GM12864 (cell line): Measurements from ENCODE around the gene KRT3.
"Not testable (repeated sequence)": the region's sequence is repeated elsewhere in the genome, so short reads cannot be mapped to it uniquely, and the experiment has no call there.

Experiments
- DNase-seq: peaks from one replicate; pipeline ENCODE4 v3.0.0-alpha.2; 2011; ENCODE audit warnings: low read depth
- H3K4me3 ChIP-seq: 2 replicates; pipeline ENCODE4 v1.5.1; 2011; ENCODE audit warnings: mild to moderate bottlenecking, low read depth, low read length, control low read depth
- TF ChIP-seq, protein P1 (sequence below): IDR thresholded peaks from 2 replicates; pipeline ENCODE4 v1.5.1; 2011; ENCODE audit warnings: low read depth, mild to moderate bottlenecking, moderate library complexity, low read length, control low read depth, inconsistent platforms; ENCODE audit errors: missing control alignments

KRT3 gene

DNA sequence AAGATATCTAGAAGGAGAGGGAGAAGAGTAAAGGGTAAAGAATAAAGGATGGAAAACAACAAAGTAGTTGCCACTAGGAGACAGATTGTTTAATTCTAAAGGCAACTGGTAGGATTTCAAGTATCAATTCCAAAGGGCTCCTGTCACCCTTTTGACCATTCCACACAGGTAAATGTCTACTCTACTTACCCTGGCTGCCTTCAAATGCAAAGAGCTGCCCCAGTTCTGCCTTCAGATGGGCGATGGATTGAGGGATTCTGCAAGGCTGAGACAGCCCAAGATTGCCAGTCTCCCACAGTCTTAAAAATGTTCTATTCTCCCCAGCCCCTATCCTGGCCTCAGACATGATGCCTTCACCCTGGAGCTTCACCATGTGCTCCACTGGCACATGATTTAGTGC lies 30.2 kb downstream of the KRT3 start:
- DNase-seq: no peak
- no peak overlapping the region for H3K4me3 ChIP-seq
- TF ChIP-seq, protein P1, sequence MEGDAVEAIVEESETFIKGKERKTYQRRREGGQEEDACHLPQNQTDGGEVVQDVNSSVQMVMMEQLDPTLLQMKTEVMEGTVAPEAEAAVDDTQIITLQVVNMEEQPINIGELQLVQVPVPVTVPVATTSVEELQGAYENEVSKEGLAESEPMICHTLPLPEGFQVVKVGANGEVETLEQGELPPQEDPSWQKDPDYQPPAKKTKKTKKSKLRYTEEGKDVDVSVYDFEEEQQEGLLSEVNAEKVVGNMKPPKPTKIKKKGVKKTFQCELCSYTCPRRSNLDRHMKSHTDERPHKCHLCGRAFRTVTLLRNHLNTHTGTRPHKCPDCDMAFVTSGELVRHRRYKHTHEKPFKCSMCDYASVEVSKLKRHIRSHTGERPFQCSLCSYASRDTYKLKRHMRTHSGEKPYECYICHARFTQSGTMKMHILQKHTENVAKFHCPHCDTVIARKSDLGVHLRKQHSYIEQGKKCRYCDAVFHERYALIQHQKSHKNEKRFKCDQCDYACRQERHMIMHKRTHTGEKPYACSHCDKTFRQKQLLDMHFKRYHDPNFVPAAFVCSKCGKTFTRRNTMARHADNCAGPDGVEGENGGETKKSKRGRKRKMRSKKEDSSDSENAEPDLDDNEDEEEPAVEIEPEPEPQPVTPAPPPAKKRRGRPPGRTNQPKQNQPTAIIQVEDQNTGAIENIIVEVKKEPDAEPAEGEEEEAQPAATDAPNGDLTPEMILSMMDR: no peak

DNA sequence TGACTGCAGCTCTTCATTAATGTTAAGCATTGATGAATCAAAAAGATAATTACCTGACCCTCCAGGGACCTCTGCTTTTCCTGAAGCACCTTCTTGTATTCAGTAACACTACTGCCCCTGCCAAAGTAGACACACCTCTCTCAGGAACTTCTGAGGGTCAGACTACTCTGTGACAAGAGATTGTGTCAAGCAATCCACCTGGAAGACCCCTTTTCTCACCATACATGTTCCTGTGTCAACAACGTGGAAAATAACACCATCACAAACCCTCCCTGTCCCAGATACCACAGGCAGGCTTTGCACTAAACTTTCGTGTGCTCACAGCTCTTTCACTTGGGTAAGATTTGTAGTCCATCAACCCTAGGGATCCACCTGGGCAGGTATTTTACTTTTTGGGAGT lies 31.9 kb downstream of the KRT3 start:
- TF ChIP-seq, protein P1: no peak
- no peak for DNase-seq
- no peak overlapping the region for H3K4me3 ChIP-seq

DNA sequence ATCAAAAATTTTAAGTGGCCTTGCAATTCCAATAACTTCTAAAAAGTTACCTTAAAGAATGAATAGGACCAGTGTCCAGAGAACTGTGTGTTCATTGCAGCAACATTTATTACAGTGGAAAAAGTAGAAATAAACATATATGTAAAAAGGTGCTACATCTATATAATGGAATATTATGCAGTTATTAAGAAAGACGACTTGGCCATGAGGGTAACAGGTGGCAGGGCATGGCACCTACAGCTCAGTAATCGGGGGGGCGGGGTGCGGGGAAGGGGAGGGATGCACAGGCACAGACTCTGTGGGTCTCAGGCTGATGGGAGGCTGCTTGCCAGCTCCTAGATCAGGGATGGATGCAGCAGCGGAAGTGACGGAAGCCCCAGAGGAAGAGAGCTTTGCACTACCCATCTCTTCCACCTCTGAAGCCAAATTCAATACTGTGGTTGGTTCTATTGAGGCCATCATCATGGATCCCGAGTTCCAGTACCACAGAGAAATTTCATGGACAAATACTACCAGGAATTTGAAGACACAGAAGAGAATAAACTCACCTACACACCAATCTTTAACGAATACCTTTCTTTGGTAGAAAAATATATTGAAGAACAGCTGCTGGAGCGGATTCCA lies 32.8 kb downstream of the KRT3 start:
- DNase-seq: no peak
- H3K4me3 ChIP-seq: no peak overlapping the region
- TF ChIP-seq, protein P1: no peak

DNA sequence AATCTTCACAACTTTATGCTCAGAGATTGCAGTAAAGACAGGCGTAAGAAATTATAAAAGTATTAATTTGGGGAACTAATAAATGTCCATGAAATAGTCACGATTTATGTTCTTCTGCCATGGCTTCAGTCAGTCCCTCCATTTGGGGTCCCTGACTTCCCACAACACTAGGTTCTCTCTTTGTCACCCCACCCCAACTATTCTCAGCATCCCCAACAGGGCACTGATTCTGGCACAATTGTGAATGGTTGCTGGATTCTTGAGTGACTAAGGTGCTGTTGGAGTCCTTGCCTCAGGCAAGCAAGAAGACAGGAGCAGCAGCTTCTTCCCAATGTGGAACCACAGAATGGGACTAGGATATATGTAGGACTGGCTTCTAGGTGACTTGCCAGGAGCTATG lies 34.1 kb downstream of the KRT3 start:
- TF ChIP-seq, protein P1: no peak
- DNase-seq: no peak
- no peak overlapping the region for H3K4me3 ChIP-seq

DNA sequence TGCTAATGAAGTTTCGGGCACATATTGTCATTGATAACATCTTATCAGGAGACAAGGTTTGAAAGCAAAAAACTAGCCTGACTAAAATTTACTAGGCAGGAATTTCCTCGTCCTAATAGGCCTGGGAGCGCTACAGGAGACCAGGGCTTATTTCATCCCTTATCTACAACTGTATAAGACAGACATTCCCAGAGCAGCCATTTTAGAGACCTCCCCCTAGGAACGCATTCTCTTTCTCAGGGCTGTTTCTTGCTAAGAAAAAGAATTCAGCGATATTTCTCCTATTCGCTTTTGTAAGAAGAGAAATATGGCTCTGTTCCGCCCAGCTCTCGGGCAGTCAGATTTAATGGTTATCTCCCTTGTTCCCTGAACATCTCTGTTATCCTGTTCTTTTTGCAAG lies 34.7 kb downstream of the KRT3 start:
- not testable (repeated sequence) for DNase-seq, H3K4me3 ChIP-seq

DNA sequence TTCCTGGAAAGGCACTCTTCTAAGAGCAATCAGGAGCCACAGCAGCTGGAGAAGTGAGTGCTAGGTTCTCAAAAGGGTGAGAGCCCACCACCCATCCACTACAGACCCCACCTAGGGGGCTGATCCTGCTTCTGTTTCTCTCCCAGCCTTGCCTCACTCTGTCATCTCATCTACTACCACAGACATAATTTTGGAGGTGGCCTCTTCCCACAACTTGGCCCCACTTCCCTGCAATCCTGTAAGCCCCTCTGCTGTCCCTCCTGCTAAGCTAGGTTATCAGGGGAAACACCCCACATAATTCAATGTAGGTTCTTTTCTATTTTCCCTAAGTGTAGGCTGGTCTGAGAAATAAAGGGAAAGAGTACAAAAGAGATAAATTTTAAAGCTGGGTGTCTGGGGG lies 35.3 kb downstream of the KRT3 start:
- H3K4me3 ChIP-seq: no peak overlapping the region
- DNase-seq: no peak
- TF ChIP-seq, protein P1: no peak

DNA sequence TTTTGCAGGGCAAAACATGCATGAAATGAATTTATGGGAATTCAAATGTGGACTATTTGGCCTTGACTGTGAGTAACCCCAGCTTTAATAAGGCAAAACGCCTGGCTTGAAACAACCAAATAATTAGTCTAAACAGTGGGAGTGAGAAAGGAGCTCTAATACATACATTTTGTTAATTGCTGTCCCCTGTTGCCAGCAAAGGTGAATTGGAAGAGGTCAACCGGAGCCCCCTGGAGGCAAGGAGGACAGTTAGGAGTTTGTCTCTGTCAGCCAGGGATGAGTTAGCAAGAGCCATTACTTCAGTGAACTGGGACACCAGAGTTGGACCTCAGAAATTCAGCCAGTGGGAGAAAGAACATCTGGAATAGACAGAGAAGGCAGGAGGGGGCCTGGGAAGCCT lies 36.2 kb downstream of the KRT3 start:
- DNase-seq: no peak
- TF ChIP-seq, protein P1: no peak
- H3K4me3 ChIP-seq: no peak overlapping the region

DNA sequence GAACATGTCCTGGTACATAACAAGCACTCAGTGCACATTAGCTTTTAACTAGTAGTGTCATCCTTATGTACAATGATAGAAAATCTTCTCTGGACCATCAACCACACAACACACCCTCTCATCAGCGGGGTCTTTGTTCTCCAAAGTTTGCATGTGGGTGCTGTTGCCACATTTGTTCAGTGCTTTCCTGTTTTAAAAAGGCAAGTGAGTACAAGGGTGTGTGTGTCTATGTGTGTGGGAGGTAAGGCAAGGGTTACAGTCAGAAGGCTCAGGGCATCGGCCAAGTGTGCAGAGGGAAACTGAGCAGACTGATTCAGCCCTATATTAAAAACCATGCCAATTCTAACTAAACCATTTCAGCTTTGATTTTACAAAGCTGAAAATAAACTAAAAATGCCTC lies 36.7 kb downstream of the KRT3 start:
- H3K4me3 ChIP-seq: no peak overlapping the region
- no peak for DNase-seq
- TF ChIP-seq, protein P1: no peak
